Muscle of leg (tissue), 16 donors: Measurements from ENCODE around the gene MNDA. TPM values are rescaled to one million over a fixed set of nuclear protein-coding genes. Genes with fewer than 3 reads are reported as not detected.

Source experiments
- DNase-seq: peaks from one replicate; pipeline ENCODE4 v3.0.0; 2013
- H3K27ac ChIP-seq: one replicate; pipeline ENCODE4 v1.5.1; 2013; ENCODE audit warnings: mild to moderate bottlenecking, low read length, control low read depth
- H3K27me3 ChIP-seq: one replicate; pipeline ENCODE4 v1.6.1; 2013; ENCODE audit warnings: low read length; ENCODE audit not compliant: control insufficient read depth, insufficient read depth
- H3K36me3 ChIP-seq: one replicate; pipeline ENCODE4 v1.6.1; 2013; ENCODE audit warnings: low read length; ENCODE audit not compliant: control insufficient read depth, insufficient read depth
- H3K4me1 ChIP-seq: one replicate; pipeline ENCODE4 v1.6.1; 2013; ENCODE audit warnings: low read length; ENCODE audit not compliant: control insufficient read depth, insufficient read depth
- H3K4me3 ChIP-seq: one replicate; pipeline ENCODE4 v1.5.1; 2013; ENCODE audit warnings: low read length, control low read depth
- H3K9me3 ChIP-seq: replicated peaks from 2 replicates; pipeline ENCODE4 v1.6.1; 2013; ENCODE audit warnings: low read depth, low read length; ENCODE audit not compliant: control insufficient read depth
- WGBS: methylation state at CpG from one replicate; pipeline ENCODE4 v1.1.5; 2013; ENCODE audit warnings: missing lambda C conversion rate; ENCODE audit not compliant: insufficient coverage; 5-methylcytosine and 5-hydroxymethylcytosine counted together
- long read RNA-seq, 11 donors: transcript quantifications; one replicate each; lab custom pipeline, GENCODE V29; 2026
- polyA plus RNA-seq, 8 donors: library from polyadenylated mRNA; unstranded; fragments of 120-200 nt; gene quantifications; one replicate each; pipeline versions ENCODE4 v1.2.1 to v1.2.3, GENCODE V29; 2013; ENCODE audit warnings: inconsistent platforms in 1 of 8, low replicate concordance in 1 of 8; ENCODE audit not compliant: insufficient read length in 8 of 8, insufficient read depth in 1 of 8
- total RNA-seq: library from RNA; stranded (reverse); fragments of 120-200 nt; gene quantifications from one replicate; pipeline ENCODE4 v1.2.4, GENCODE V29; 2013

MNDA gene
- total RNA-seq (2.0 TPM), polyA plus RNA-seq (1 to 10 TPM; 2.8 to 6.4 (median 4.9) TPM)
- long read RNA-seq, donor 1 = 0 reads
- long read RNA-seq, donor 2, partial matches to known transcripts = 0 of 1 reads
- long read RNA-seq, donor 2, other reads (novel, unspliced or antisense) = 0 of 1 reads
- long read RNA-seq, donor 3, partial matches to known transcripts = 0 of 2 reads
- long read RNA-seq, donor 3, other reads (novel, unspliced or antisense) = 0 of 2 reads
- long read RNA-seq, donor 4, partial matches to known transcripts = 0 of 1 reads
- long read RNA-seq, donor 4, other reads (novel, unspliced or antisense) = 0 of 1 reads
- long read RNA-seq, donor 5 = 0 reads
- long read RNA-seq, donor 6, partial matches to known transcripts = 0 of 4 reads
- long read RNA-seq, donor 6, other reads (novel, unspliced or antisense) = 0 of 4 reads
- long read RNA-seq, donor 7, partial matches to known transcripts = 0 of 1 reads
- long read RNA-seq, donor 7, other reads (novel, unspliced or antisense) = 0 of 1 reads
- long read RNA-seq, donor 8 = 0 reads
- long read RNA-seq, donor 9 = 0 reads
- long read RNA-seq, donor 10, transcript MNDA-201 (7 exons, 1,752 nt) = major isoform, 5 of 6 reads
- long read RNA-seq, donor 10, partial matches to known transcripts = 0 of 6 reads
- long read RNA-seq, donor 10, other reads (novel, unspliced or antisense) = 0 of 6 reads
- long read RNA-seq, donor 11, partial matches to known transcripts = 0 of 1 reads
- long read RNA-seq, donor 11, other reads (novel, unspliced or antisense) = 0 of 1 reads

DNA sequence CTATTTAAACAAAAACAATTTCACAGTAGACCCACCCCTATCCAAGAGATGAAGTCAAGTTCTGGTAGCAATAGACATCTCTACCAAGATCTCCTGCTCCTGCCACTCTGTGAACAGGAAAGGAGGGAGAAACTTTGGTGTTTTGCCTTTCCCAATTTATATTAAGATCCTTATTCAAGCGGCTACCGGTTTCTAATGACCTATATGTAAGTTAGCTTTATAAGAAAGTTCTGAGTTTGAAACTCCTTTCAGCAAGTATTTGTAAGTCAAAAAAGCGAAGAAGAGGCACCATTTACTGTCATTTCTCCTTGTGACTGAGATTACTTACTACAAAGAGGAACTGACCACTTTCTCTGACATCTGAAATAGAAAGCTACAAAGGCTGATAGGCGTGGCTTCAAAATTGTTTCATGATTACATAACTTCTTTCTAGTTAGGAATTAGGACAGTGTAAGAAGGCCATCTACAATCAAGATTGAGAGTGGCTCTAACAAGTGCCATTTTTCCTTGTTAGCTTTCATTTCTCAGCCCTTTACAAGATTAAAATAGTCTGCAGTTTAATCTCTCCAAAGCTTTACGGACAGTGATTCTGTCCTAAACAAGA is at the start of gene MNDA:
Gene MNDA, plus strand, starts transcription at position 448 of the 604 bp plus-strand sequence. CDS start 10,803 bp downstream, outside the sequence.
- Histone ChIP-seq H3K27ac (peak within 1 kb of the TSS; percentile 6), H3K4me3 (peak within 1 kb of the TSS; percentile 0), H3K27me3 (no peaks in the 10 kb centered on the region), H3K36me3 (no peaks in the 10 kb centered on the region), H3K9me3 (peaks cover 2% of the 10 kb centered on the region), H3K4me1 (no peaks in the 10 kb centered on the region)
- peak; percentile 68 for DNase-seq
- no CpG with 5 or more reads among the region's 5 CpGs for WGBS

DNA sequence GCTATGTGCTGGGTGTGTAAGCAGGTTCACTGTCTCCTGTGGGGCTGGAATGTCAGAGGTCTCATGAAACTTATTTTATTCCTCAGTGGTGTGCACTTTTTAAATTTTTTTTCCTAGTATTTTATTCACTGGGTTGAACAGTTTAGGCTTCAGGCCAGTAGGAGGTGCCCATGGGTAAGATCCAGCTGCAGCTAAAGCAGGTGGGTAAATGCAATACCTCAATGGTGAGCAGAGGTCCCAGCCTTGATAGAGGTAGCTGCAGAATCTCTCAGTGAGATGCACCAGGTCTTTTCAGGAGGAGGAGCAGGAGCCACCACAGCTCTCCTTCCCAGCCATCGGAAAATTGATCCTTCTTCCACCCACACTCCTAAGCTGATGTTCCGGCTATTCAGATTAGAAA is 37.5 kb upstream of the MNDA start:
- Histone ChIP-seq H3K4me3 (no peak overlapping the region), H3K27me3 (no peaks in the 10 kb centered on the region), H3K36me3 (no peaks in the 10 kb centered on the region), H3K4me1 (no peaks in the 10 kb centered on the region), H3K27ac (no peak overlapping the region), H3K9me3 (no peaks in the 10 kb centered on the region)
- DNase-seq = no peak
- WGBS = no CpG with 5 or more reads among the region's 2 CpGs

DNA sequence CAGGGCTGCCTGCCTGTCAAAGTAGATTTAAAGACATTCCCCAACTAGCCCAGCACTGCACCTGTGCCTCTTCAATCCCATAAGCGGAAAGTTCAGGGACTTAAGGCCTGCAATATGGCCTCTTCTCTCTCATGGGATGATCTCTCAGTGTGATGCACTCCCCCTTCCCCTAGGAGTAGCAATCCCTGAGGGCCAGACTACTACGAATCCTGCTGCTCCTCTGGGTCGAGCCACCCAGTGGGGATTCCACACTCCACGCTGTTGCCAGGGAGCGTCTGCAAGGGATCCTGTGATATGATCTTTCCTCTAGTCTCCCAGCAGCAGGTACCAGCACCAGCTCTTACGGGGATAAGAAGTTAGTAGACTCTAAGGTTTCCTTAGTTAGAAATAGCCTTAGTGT is 36.9 kb upstream of the MNDA start:
- no peaks in the 10 kb centered on the region for H3K36me3 ChIP-seq
- no peak overlapping the region for H3K4me3 ChIP-seq
- H3K9me3 ChIP-seq = no peaks in the 10 kb centered on the region
- no peaks in the 10 kb centered on the region for H3K4me1 ChIP-seq
- no peak overlapping the region for H3K27ac ChIP-seq
- DNase-seq = no peak
- 67% methylated on average over 1 of the region's 6 CpGs for WGBS
- H3K27me3 ChIP-seq = no peaks in the 10 kb centered on the region

DNA sequence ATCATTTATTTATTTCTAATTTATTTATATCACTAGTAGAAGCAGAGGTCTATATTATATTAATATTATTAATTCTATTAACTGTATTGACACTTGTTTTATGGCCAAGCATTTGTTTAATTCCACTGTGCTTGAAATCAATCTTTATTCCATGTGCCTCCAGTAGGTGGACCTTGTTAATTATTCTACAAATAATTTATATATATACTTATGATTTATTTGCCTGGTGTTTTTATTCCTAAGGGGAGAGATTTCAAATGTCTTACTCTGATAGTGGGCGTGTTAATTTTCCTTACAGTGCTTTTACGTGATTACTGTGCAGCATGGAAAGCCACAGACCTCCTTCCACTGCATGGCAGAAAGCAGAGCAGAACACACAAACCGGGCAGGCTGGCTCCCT is 32.6 kb upstream of the MNDA start:
- no peak for DNase-seq
- 81% methylated on average over 2 of the region's 3 CpGs for WGBS
- H3K27ac ChIP-seq = no peak overlapping the region

DNA sequence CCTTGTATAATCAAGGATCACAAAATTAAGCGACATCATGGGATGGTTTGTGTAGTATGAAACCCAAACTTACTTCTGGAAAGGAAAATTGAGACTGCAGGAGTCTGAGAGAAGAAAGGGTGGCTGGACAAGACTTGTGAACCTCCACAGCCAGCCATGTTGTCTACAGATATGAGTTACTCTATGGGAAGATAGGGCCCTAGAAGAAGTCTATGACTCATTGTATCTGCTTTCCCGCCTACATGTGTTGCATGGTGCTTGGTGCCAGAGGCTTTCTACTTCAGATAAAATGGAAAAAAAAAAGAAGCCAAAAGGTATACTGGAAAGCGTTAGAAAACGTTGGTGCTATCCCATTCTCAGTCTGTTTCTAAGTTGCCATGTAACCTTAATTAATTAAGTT is 31.5 kb upstream of the MNDA start:
- Histone ChIP-seq H3K27me3 (no peaks in the 10 kb centered on the region), H3K27ac (no peak overlapping the region), H3K4me3 (no peak overlapping the region), H3K4me1 (no peaks in the 10 kb centered on the region), H3K9me3 (no peaks in the 10 kb centered on the region), H3K36me3 (no peaks in the 10 kb centered on the region)
- DNase-seq = no peak
- WGBS = 79% methylated on average over 2 of the region's 4 CpGs

More for the DNA sequence above, 32.6 kb upstream of the MNDA start:
- no peaks in the 10 kb centered on the region for H3K4me1 ChIP-seq
- no peaks in the 10 kb centered on the region for H3K27me3 ChIP-seq
- no peaks in the 10 kb centered on the region for H3K36me3 ChIP-seq
- no peak overlapping the region for H3K4me3 ChIP-seq
- no peaks in the 10 kb centered on the region for H3K9me3 ChIP-seq

DNA sequence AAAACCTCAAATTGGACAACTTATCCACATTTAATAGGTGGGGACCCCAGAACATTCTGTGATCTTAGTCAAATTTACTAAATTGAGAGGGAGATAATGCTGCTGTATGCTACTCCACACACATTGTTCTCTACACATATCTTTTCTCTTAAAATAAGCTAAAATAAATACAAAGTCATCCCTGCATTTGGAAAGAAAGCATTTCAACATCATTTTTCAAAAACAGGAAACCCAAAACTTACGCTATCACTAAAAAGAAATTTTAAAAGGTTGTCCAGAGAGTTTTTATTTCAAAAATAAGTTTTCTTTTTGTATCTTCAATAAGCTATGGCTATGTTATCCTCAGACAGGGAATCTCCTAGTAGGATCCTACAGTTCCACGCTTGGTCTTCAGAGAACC is 30.6 kb upstream of the MNDA start:
- Histone ChIP-seq H3K4me1 (no peaks in the 10 kb centered on the region), H3K4me3 (no peak overlapping the region), H3K27ac (no peak overlapping the region), H3K36me3 (no peaks in the 10 kb centered on the region), H3K9me3 (no peaks in the 10 kb centered on the region), H3K27me3 (no peaks in the 10 kb centered on the region)
- no CpG with 5 or more reads among the region's 2 CpGs for WGBS
- DNase-seq = no peak

DNA sequence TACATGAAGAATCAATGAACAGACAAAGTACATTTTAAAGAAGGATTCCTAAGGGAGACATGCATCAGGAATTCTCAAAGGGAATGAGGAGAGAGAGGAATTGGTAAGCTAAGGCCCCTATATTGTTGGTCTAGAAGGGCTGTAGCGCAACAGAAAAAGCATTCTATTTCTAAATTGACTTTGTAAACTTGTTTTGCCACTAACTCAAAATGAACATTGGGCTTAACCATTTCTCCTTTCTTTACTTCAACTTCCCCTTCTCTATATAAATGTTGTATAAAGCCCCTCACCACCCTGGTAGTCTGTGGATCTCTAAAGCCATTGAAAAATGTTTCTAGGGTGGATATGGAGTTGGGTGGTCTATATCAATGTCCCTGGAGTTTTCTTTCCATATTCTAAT is 29.8 kb upstream of the MNDA start:
- H3K36me3 ChIP-seq = no peaks in the 10 kb centered on the region
- WGBS = no CpG with 5 or more reads among the region's 1 CpG
- no peaks in the 10 kb centered on the region for H3K9me3 ChIP-seq
- DNase-seq = no peak
- no peaks in the 10 kb centered on the region for H3K27me3 ChIP-seq
- no peak overlapping the region for H3K27ac ChIP-seq
- no peaks in the 10 kb centered on the region for H3K4me1 ChIP-seq
- no peak overlapping the region for H3K4me3 ChIP-seq

DNA sequence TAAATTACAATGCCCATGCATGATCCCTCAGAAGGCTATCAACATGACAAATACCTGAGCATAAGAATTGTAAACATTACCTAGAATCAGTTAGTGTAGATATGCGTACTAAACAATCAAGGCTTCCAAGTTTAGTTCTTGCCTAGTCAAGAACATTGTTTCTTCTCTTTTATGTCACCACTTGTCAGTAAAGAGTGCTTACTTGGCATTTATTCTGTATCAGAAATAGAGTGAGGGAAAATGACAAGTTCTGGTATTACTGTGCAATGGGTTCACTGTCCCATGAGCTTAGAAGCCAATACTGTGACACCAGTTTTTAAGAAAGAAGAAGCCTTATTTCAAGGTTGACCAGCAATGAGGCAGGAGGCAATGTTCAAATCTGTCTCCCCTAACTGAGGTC is 27.5 kb upstream of the MNDA start:
- DNase-seq = no peak
- H3K27me3 ChIP-seq = no peaks in the 10 kb centered on the region
- WGBS = no CpG with 5 or more reads among the region's 1 CpG
- no peaks in the 10 kb centered on the region for H3K4me1 ChIP-seq
- no peak overlapping the region for H3K4me3 ChIP-seq
- H3K36me3 ChIP-seq = no peaks in the 10 kb centered on the region
- no peaks in the 10 kb centered on the region for H3K9me3 ChIP-seq
- H3K27ac ChIP-seq = no peak overlapping the region

DNA sequence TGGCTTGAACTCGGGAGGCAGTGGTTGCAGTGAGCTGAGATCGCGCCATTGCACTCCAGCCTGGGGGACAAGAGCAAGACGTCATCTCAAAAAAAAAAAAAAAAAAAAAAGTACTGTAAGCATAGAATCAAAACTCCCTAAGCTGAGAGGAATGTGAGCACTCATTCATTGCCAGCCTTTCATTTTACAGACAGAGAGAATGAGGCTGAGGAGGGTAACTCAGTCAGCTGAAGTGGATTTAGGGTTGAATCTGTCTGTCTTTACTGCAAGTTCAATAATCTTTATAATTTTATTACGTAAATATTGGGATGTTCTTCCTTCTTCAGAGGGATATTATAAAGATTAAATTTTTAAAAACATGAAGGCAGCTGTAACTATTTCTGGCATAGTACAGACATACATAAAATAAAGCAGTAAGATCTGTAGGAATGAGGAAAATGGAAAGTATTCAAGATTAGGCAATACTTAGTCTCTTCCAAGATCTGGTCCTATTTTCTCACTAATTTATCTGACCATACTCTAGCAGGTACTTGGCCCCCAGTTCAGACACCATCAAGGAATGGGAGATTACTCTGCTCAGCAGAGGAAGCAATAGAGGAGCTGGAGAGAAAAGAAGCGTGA is 24.1 kb upstream of the MNDA start:
- DNase-seq = no peak
- Histone ChIP-seq H3K27ac (no peak overlapping the region), H3K4me3 (no peak overlapping the region), H3K4me1 (no peaks in the 10 kb centered on the region), H3K36me3 (no peaks in the 10 kb centered on the region), H3K9me3 (no peaks in the 10 kb centered on the region), H3K27me3 (no peaks in the 10 kb centered on the region)
- WGBS = no CpG with 5 or more reads among the region's 6 CpGs

DNA sequence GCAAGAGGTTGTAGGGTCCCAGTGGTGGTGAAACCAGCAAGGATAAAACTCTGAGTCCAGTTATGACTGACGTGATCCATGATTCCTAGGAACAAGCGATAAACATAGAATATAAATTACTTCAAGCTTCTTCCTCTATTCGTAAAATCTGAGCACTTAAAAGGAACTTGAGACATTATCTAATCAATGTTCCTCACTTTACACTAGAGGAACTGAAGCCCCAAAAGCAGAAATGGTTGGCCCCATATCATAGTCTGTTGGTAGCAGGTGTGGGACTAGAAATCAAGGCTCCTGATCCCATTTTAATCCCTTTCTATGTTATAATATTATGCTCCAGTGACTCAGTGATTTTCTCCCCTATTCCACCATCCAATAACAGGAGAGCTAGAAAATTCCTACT is 21.9 kb upstream of the MNDA start:
- Histone ChIP-seq H3K9me3 (no peaks in the 10 kb centered on the region), H3K4me3 (no peak overlapping the region), H3K27ac (no peak overlapping the region), H3K4me1 (no peaks in the 10 kb centered on the region), H3K36me3 (no peaks in the 10 kb centered on the region), H3K27me3 (no peaks in the 10 kb centered on the region)
- WGBS = no CpG with 5 or more reads among the region's 3 CpGs
- DNase-seq = peak; percentile 14
